Trophoblast cell (in vitro differentiated cells and primary cell): ENCODE data around the gene DNAAF8.

ENCODE experiments used
- DNase-seq, 2 donors: peaks; one replicate each; pipeline ENCODE4 v3.0.0-alpha.2; 2016
- H2AFZ ChIP-seq: 2 replicates; pipeline ENCODE4 v1.6.1; 2013; ENCODE audit warnings: low read length, moderate library complexity, mild to moderate bottlenecking; ENCODE audit not compliant: insufficient read depth, poor library complexity
- H2AK5ac ChIP-seq: 2 replicates; pipeline ENCODE4 v1.6.1; 2013; ENCODE audit warnings: mild to moderate bottlenecking, low read length
- H2BK120ac ChIP-seq: 2 replicates; pipeline ENCODE4 v1.6.1; 2013; ENCODE audit warnings: low read length, mild to moderate bottlenecking, moderate library complexity; ENCODE audit not compliant: insufficient read depth, poor library complexity
- H2BK12ac ChIP-seq: 2 replicates; pipeline ENCODE4 v1.6.1; 2013; ENCODE audit warnings: mild to moderate bottlenecking, low read length, moderate library complexity
- H2BK5ac ChIP-seq: 2 replicates; pipeline ENCODE4 v1.6.1; 2013; ENCODE audit warnings: low read length, low read depth, moderate library complexity, mild to moderate bottlenecking; ENCODE audit not compliant: poor library complexity
- H3K14ac ChIP-seq: 2 replicates; pipeline ENCODE4 v1.6.1; 2013; ENCODE audit warnings: mild to moderate bottlenecking, low read length
- H3K18ac ChIP-seq: 2 replicates; pipeline ENCODE4 v1.6.1; 2013; ENCODE audit warnings: mild to moderate bottlenecking, low read length
- H3K23ac ChIP-seq: 2 replicates; pipeline ENCODE4 v1.6.1; 2013; ENCODE audit warnings: low read length
- H3K27ac ChIP-seq: 2 replicates; pipeline ENCODE4 v1.5.1; 2013; ENCODE audit warnings: low read depth, mild to moderate bottlenecking, inconsistent platforms, low read length, moderate library complexity
- H3K27me3 ChIP-seq: 2 replicates; pipeline ENCODE4 v1.6.1; 2013; ENCODE audit warnings: inconsistent platforms, mild to moderate bottlenecking, low read length, moderate library complexity; ENCODE audit not compliant: insufficient read depth
- H3K36me3 ChIP-seq, 2 experiments: 1 replicate in 1 of 2; 2 replicates in 1 of 2; pipeline ENCODE4 v1.6.1; 2013; ENCODE audit warnings: low read length in 2 of 2, mild to moderate bottlenecking in 2 of 2, moderate library complexity in 1 of 2; ENCODE audit not compliant: insufficient read depth in 2 of 2, control insufficient read depth in 1 of 2
- H3K4ac ChIP-seq: 2 replicates; pipeline ENCODE4 v1.6.1; 2013; ENCODE audit warnings: low read depth, mild to moderate bottlenecking, low read length, moderate library complexity
- H3K4me1 ChIP-seq, 2 experiments: 1 replicate in 1 of 2; 2 replicates in 1 of 2; pipeline ENCODE4 v1.6.1; 2013; ENCODE audit warnings: low read length in 2 of 2, mild to moderate bottlenecking in 2 of 2, moderate library complexity in 1 of 2; ENCODE audit not compliant: insufficient read depth in 2 of 2, control insufficient read depth in 1 of 2
- H3K4me2 ChIP-seq: 2 replicates; pipeline ENCODE4 v1.6.1; 2013; ENCODE audit warnings: inconsistent platforms, mild to moderate bottlenecking, low read length, moderate library complexity
- H3K4me3 ChIP-seq: 2 replicates; pipeline ENCODE4 v1.5.1; 2013; ENCODE audit warnings: mild to moderate bottlenecking, low read depth, low read length, inconsistent platforms
- H3K79me1 ChIP-seq: one replicate; pipeline ENCODE4 v1.6.1; 2013; ENCODE audit warnings: low read length
- H3K79me2 ChIP-seq: 2 replicates; pipeline ENCODE4 v1.6.1; 2013; ENCODE audit warnings: low read length, mild to moderate bottlenecking; ENCODE audit not compliant: control insufficient read depth, insufficient read depth, poor library complexity
- H3K9ac ChIP-seq: 2 replicates; pipeline ENCODE4 v1.6.1; 2013; ENCODE audit warnings: mild to moderate bottlenecking, low read length
- H3K9me3 ChIP-seq: 2 replicates; pipeline ENCODE4 v1.6.1; 2013; ENCODE audit warnings: low read depth, mild to moderate bottlenecking, control low read depth, inconsistent platforms, low read length; ENCODE audit not compliant: insufficient read depth
- H4K12ac ChIP-seq: 2 replicates; pipeline ENCODE4 v1.6.1; 2013; ENCODE audit warnings: low read depth, mild to moderate bottlenecking, low read length, moderate library complexity
- H4K8ac ChIP-seq: 2 replicates; pipeline ENCODE4 v1.6.1; 2013; ENCODE audit warnings: low read depth, mild to moderate bottlenecking, low read length, moderate library complexity
- H4K91ac ChIP-seq: one replicate; pipeline ENCODE4 v1.6.1; 2013; ENCODE audit warnings: low read depth, mild to moderate bottlenecking, low read length, moderate library complexity
- WGBS: extraction: QIAGEN DNeasy Blood & Tissue Kit; methylation state at CpG from one replicate; pipeline ENCODE4 v1.1.7; 2013; ENCODE audit warnings: missing lambda C conversion rate; ENCODE audit not compliant: insufficient read length, insufficient coverage; ENCODE audit errors: extremely low coverage; 5-methylcytosine and 5-hydroxymethylcytosine counted together

Gene DNAAF8

GRCh38 chr16:4694642-4695451, 39.5 kb upstream of the DNAAF8 start:
- no peak overlapping the region for H3K23ac ChIP-seq
- H4K8ac ChIP-seq: no peak overlapping the region
- H3K4me1 ChIP-seq: peaks cover 3 to 12% of the 10 kb centered on the region in 2 experiments
- no peak overlapping the region for H3K4ac ChIP-seq
- no peak overlapping the region for H3K18ac ChIP-seq
- H3K36me3 ChIP-seq: peaks cover 51 to 58% of the 10 kb centered on the region in 2 experiments
- no peak overlapping the region for H2BK120ac ChIP-seq
- peak overlapping the region; percentile 54 for H3K9ac ChIP-seq
- no peak overlapping the region for H2AFZ ChIP-seq
- no peak overlapping the region for H3K27ac ChIP-seq
- H3K14ac ChIP-seq: no peak overlapping the region
- peaks cover 6% of the 10 kb centered on the region for H3K79me2 ChIP-seq
- peaks cover 5% of the 10 kb centered on the region for H3K9me3 ChIP-seq
- no peaks in the 10 kb centered on the region for H3K27me3 ChIP-seq
- H2BK5ac ChIP-seq: no peak overlapping the region
- H3K4me3 ChIP-seq: peak overlapping the region; percentile 100
- no CpG with 5 or more reads among the region's 26 CpGs for WGBS
- DNase-seq: no peak
- H2AK5ac ChIP-seq: no peak overlapping the region
- peak overlapping the region; percentile 10 for H4K12ac ChIP-seq
- H2BK12ac ChIP-seq: no peak overlapping the region
- no peak overlapping the region for H4K91ac ChIP-seq
- peaks cover 7% of the 10 kb centered on the region for H3K79me1 ChIP-seq
- peak overlapping the region; percentile 90 for H3K4me2 ChIP-seq

GRCh38 chr16:4695473-4696171, 38.7 kb upstream of the DNAAF8 start:
- no peaks in the 10 kb centered on the region for H3K27me3 ChIP-seq
- peaks cover 54 to 58% of the 10 kb centered on the region in 2 experiments for H3K36me3 ChIP-seq
- peaks cover 2% of the 10 kb centered on the region for H3K9me3 ChIP-seq
- H3K23ac ChIP-seq: no peak overlapping the region
- H3K18ac ChIP-seq: no peak overlapping the region
- H3K14ac ChIP-seq: no peak overlapping the region
- H3K4ac ChIP-seq: no peak overlapping the region
- no peak overlapping the region for H2BK12ac ChIP-seq
- no peak overlapping the region for H2AFZ ChIP-seq
- peaks cover 3 to 12% of the 10 kb centered on the region in 2 experiments for H3K4me1 ChIP-seq
- no peak overlapping the region for H3K4me3 ChIP-seq
- H2AK5ac ChIP-seq: no peak overlapping the region
- no peak overlapping the region for H3K9ac ChIP-seq
- H2BK5ac ChIP-seq: no peak overlapping the region
- H4K8ac ChIP-seq: no peak overlapping the region
- WGBS: no CpG with 5 or more reads among the region's 12 CpGs
- H3K27ac ChIP-seq: no peak overlapping the region
- DNase-seq: no peak
- H3K79me2 ChIP-seq: peaks cover 6% of the 10 kb centered on the region
- H3K79me1 ChIP-seq: peaks cover 7% of the 10 kb centered on the region
- no peak overlapping the region for H4K12ac ChIP-seq
- no peak overlapping the region for H4K91ac ChIP-seq
- H3K4me2 ChIP-seq: no peak overlapping the region
- H2BK120ac ChIP-seq: no peak overlapping the region

GRCh38 chr16:4696172-4696904, 38.0 kb upstream of the DNAAF8 start:
- Histone ChIP-seq H3K23ac (no peak overlapping the region), H2AFZ (no peak overlapping the region), H4K8ac (no peak overlapping the region), H3K36me3 (peaks cover 61% of the 10 kb centered on the region in 2 experiments), H3K79me2 (peaks cover 6% of the 10 kb centered on the region), H4K91ac (no peak overlapping the region), H3K4me1 (peaks cover 3 to 12% of the 10 kb centered on the region in 2 experiments), H3K4ac (no peak overlapping the region), H2AK5ac (no peak overlapping the region), H3K18ac (no peak overlapping the region), H2BK120ac (no peak overlapping the region), H3K14ac (no peak overlapping the region), H3K9ac (no peak overlapping the region), H4K12ac (no peak overlapping the region), H3K27ac (no peak overlapping the region), H3K4me3 (no peak overlapping the region), H3K27me3 (no peaks in the 10 kb centered on the region), H3K4me2 (no peak overlapping the region), H3K9me3 (peaks cover 2% of the 10 kb centered on the region), H3K79me1 (peaks cover 7% of the 10 kb centered on the region), H2BK5ac (no peak overlapping the region), H2BK12ac (no peak overlapping the region)
- DNase-seq: no peak
- no CpG with 5 or more reads among the region's 19 CpGs for WGBS
